Keratinocyte (primary cell): Measurements from ENCODE around the gene TSPAN17.

ENCODE experiments used
- CTCF ChIP-seq, 3 experiments: IDR thresholded peaks in 1 of 3; conservative IDR thresholded peaks in 1 of 3; optimal IDR thresholded peaks in 1 of 3; 2 replicates in 2 of 3; 3 replicates in 1 of 3; pipeline versions ENCODE3 to v1.5.1; 2011; ENCODE audit warnings: low read length in 3 of 3, mild to moderate bottlenecking in 3 of 3, moderate library complexity in 2 of 3, control low read depth in 1 of 3, inconsistent platforms in 1 of 3; ENCODE audit not compliant: insufficient read depth in 2 of 3; ENCODE audit errors: extremely low read depth in 1 of 3
- EZH2 ChIP-seq: IDR thresholded peaks from one replicate; pipeline ENCODE4 v1.6.1; 2012; ENCODE audit warnings: inconsistent platforms, mild to moderate bottlenecking, low read length, moderate library complexity

- TF ChIP-seq EZH2 (no peak), CTCF (optimal IDR thresholded peaks at IDR 0.05 in 1 of 3, IDR thresholded peaks at IDR 0.05 in 1 of 3, conservative IDR thresholded peaks at IDR 0.05 in 1 of 3; ENCODE audit: extremely low read depth in 1 of 3, insufficient read depth in 2 of 3, low read length in 3 of 3) (no peak)
Measured at GRCh38 chr5:176601901-176602482, 45.3 kb upstream of the TSPAN17 start.
